Gastrocnemius medialis (tissue), 4 donors: ENCODE measurements around the gene EGLN2.
"Not testable (repeated sequence)": the region's sequence is repeated elsewhere in the genome, so short reads cannot be mapped to it uniquely, and the experiment has no call there.

Experiments
- POLR2A ChIP-seq, 2 donors: fragments of 450-650 bp; IDR thresholded peaks; one replicate each; pipeline ENCODE4 v1.6.1; 2017; ENCODE audit warnings: antibody characterized with exemption in 2 of 2, mild to moderate bottlenecking in 2 of 2, moderate library complexity in 2 of 2
- TF ChIP-seq, protein P1 (sequence below), 5 experiments: fragments of 450-650 bp in 3 of 5; fragments of 200-600 bp in 2 of 5; sonication (generic) in 2 of 5; IDR thresholded peaks in 4 of 5; conservative IDR thresholded peaks in 1 of 5; 1 replicate in 4 of 5; 2 replicates in 1 of 5; pipeline ENCODE4 v1.5.1; 2016 to 2019; ENCODE audit warnings: antibody characterized with exemption in 5 of 5, mild to moderate bottlenecking in 3 of 5, moderate library complexity in 3 of 5

DNA sequence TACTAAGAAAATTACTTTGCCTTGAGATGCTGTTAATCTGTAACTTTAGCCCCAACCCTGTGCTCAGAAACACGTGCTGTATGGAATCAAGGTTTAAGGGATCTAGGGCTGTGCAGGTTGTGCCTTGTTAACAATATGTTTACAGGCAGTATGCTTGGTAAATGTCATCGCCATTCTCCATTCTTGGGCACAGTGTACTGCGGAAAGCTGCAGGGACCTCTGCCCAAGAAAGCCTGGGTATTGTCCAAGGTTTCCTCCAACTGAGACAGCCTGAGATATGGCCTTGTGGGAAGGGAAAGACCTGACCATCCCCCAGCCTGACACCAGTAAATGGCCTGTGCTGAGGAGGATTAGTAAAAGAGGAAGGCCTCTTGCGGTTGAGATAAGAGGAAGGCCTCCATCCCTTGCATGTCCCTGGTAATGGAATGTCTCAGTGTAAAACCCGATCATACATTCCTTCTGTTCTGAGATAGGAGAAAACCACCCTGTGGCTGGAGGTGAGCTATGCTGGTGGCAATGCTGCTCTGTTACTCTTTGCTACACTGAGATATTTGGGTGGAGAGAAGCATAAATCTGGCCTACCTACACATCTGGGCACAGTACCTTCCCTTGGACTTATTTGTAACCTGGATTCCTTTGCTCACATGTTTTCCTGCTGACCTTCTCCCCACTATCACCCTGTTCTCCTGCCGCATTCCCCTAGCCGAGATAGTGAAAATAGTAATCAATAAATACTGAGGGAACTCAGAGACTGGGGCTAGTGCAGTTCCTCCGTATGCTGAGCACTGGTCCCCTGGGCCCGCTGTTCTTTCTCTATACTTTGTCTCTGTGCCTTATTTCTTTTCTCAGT, 23.9 kb downstream of the EGLN2 start:
- TF ChIP-seq, protein P1, sequence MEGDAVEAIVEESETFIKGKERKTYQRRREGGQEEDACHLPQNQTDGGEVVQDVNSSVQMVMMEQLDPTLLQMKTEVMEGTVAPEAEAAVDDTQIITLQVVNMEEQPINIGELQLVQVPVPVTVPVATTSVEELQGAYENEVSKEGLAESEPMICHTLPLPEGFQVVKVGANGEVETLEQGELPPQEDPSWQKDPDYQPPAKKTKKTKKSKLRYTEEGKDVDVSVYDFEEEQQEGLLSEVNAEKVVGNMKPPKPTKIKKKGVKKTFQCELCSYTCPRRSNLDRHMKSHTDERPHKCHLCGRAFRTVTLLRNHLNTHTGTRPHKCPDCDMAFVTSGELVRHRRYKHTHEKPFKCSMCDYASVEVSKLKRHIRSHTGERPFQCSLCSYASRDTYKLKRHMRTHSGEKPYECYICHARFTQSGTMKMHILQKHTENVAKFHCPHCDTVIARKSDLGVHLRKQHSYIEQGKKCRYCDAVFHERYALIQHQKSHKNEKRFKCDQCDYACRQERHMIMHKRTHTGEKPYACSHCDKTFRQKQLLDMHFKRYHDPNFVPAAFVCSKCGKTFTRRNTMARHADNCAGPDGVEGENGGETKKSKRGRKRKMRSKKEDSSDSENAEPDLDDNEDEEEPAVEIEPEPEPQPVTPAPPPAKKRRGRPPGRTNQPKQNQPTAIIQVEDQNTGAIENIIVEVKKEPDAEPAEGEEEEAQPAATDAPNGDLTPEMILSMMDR (IDR thresholded peaks at IDR 0.05 in 4 of 5, conservative IDR thresholded peaks at IDR 0.05 in 1 of 5), result not testable (repeated sequence)
- TF ChIP-seq POLR2A (IDR thresholded peaks at IDR 0.05), result not testable (repeated sequence)
